ENCODE data around the gene CHST4. TPM values are rescaled to one million over a fixed set of nuclear protein-coding genes. Genes with fewer than 3 reads are reported as not detected.

CHST4 gene
- total and polyA plus RNA-seq, 2 of the 4 experiments (the other 2 are of a cell fraction), result not detected

DNA sequence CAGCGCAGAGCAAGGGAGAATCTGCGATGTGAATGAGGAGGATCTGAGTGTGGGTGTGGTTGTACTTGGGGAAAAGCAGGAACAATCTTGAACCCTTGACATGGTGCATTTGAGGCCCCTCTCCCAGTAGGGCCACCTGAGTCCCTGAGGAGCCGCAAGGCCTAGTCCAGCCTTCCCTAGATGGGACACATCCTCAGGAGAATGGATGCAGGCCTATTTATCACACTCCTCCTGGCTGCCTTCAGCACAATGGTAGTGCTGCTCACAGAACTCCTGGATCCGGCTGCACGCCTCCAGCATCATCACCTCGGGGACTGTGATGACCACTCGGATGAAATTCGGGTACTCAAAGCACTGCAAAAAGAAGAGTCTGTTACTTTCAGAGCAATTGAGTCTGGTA lies 41.7 kb downstream of the CHST4 start:
- H3K18ac ChIP-seq (ENCODE audit: low read depth, low read length), result no peak overlapping the region
- H2AK9ac ChIP-seq (replicated peaks; ENCODE audit: low read depth, low read length, poor library complexity), result no peak overlapping the region
- no peak overlapping the region for H2AFZ ChIP-seq (replicated peaks; ENCODE audit: low read length, poor library complexity)
- no peak overlapping the region for H4K5ac ChIP-seq (ENCODE audit: low read depth, low read length)
- H3K4me1 ChIP-seq (ENCODE audit: control insufficient read depth, insufficient read depth, low read length), result no peaks in the 10 kb centered on the region
- H3K23ac ChIP-seq (ENCODE audit: low read depth, low read length), result no peak overlapping the region
- H3K4me2 ChIP-seq (ENCODE audit: low read depth, low read length), result no peak overlapping the region
- H2BK15ac ChIP-seq (ENCODE audit: low read depth, low read length), result no peak overlapping the region
- H3K56ac ChIP-seq (ENCODE audit: extremely low read depth, insufficient read depth, low read length), result no peak overlapping the region
- H3K4ac ChIP-seq (ENCODE audit: low read depth, low read length), result no peak overlapping the region
- in situ Hi-C loops (cut with MboI; ENCODE audit: low sequenced_read_pairs) (no loop called here), dilution Hi-C loops (cut with HindIII; ENCODE audit: low sequenced_read_pairs, unreplicated experiment) (no loop called here), intact Hi-C loops (cut with micrococcal nuclease) (no loop called here)
- no peak overlapping the region for H2BK5ac ChIP-seq (ENCODE audit: low read depth, low read length, poor library complexity, severe bottlenecking)
- no peak overlapping the region for H4K91ac ChIP-seq (ENCODE audit: insufficient read depth, low read depth, low read length)
- CTCF ChIA-PET, result no interaction called here
- DNase-seq (no peak), ATAC-seq (ENCODE audit: low read depth) (no peak)
- H4K20me1 ChIP-seq (ENCODE audit: insufficient read depth, low read length), result no peaks in the 10 kb centered on the region
- H3K36me3 ChIP-seq (ENCODE audit: control insufficient read depth, insufficient read depth, low read length), result no peaks in the 10 kb centered on the region
- H3K9me3 ChIP-seq (ENCODE audit: control insufficient read depth, insufficient read depth, low read length), result no peaks in the 10 kb centered on the region
- no peak overlapping the region for H2BK20ac ChIP-seq (ENCODE audit: low read depth, low read length)
- H3K14ac ChIP-seq (replicated peaks; ENCODE audit: low read depth, low read length), result no peak overlapping the region
- no peak overlapping the region for H3K9ac ChIP-seq (ENCODE audit: low read depth, low read length)
- H4K8ac ChIP-seq (ENCODE audit: low read depth in 2 of 2, low read length in 2 of 2), result no peak overlapping the region
- 100% methylated on average over 1 of the region's 8 CpGs; no CpG with 5 or more reads in 1 of the 2 experiments for WGBS, 2 experiments (ENCODE audit: extremely low coverage in 2 of 2, insufficient read length in 1 of 2)
- TF ChIP-seq NFE2L2 (IDR thresholded peaks at IDR 0.05; ENCODE audit: low read depth, low read length) (no peak), POLR2A (IDR thresholded peaks at IDR 0.05; ENCODE audit: low read depth, low read length) (no peak), MAFK (IDR thresholded peaks at IDR 0.05; ENCODE audit: low read depth, low read length) (no peak), SMC3 (IDR thresholded peaks at IDR 0.05; ENCODE audit: low read depth, low read length) (no peak)
- TF ChIP-seq, protein P1, sequence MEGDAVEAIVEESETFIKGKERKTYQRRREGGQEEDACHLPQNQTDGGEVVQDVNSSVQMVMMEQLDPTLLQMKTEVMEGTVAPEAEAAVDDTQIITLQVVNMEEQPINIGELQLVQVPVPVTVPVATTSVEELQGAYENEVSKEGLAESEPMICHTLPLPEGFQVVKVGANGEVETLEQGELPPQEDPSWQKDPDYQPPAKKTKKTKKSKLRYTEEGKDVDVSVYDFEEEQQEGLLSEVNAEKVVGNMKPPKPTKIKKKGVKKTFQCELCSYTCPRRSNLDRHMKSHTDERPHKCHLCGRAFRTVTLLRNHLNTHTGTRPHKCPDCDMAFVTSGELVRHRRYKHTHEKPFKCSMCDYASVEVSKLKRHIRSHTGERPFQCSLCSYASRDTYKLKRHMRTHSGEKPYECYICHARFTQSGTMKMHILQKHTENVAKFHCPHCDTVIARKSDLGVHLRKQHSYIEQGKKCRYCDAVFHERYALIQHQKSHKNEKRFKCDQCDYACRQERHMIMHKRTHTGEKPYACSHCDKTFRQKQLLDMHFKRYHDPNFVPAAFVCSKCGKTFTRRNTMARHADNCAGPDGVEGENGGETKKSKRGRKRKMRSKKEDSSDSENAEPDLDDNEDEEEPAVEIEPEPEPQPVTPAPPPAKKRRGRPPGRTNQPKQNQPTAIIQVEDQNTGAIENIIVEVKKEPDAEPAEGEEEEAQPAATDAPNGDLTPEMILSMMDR (conservative IDR thresholded peaks at IDR 0.05; ENCODE audit: low read depth, low read length), result no peak
- TF ChIP-seq, protein P2, sequence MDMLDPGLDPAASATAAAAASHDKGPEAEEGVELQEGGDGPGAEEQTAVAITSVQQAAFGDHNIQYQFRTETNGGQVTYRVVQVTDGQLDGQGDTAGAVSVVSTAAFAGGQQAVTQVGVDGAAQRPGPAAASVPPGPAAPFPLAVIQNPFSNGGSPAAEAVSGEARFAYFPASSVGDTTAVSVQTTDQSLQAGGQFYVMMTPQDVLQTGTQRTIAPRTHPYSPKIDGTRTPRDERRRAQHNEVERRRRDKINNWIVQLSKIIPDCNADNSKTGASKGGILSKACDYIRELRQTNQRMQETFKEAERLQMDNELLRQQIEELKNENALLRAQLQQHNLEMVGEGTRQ (IDR thresholded peaks at IDR 0.05; ENCODE audit: low read depth, low read length), result no peak
- no TSS peak for BruUV-seq (replicated peaks)
- POLR2A ChIA-PET (ENCODE audit: unreplicated experiment), result no interaction called here
- H3K4me3 ChIP-seq (ENCODE audit: insufficient read depth, low read depth, low read length), result no peak overlapping the region
- H3K27me3 ChIP-seq (ENCODE audit: control insufficient read depth, insufficient read depth, low read length), result peaks cover 7% of the 10 kb centered on the region; the same call in 1 of the 2 replicates
- H3K27ac ChIP-seq (ENCODE audit: insufficient read depth, low read length), result no peak overlapping the region
- H2BK120ac ChIP-seq (ENCODE audit: low read depth, low read length), result no peak overlapping the region
- H3K79me1 ChIP-seq (ENCODE audit: low read depth in 1 of 2, low read length in 2 of 2), result no peaks in the 10 kb centered on the region
- H2AK5ac ChIP-seq (ENCODE audit: low read depth, low read length), result no peak overlapping the region
- no peaks in the 10 kb centered on the region for H3K9me1 ChIP-seq (ENCODE audit: insufficient read depth, low read length)

Measured in IMR-90 (cell line).